ENCODE data around the gene FOXK1. TPM values are rescaled to one million over a fixed set of nuclear protein-coding genes. Genes with fewer than 3 reads are reported as not detected.
A peak's percentile ranks its signal among the peaks of the same experiment; 100 is the strongest.

Gene FOXK1
- total RNA-seq, 1 donor from 2014 or later = 53.6 TPM

GRCh38 chr7:4725850-4726450, 43.9 kb downstream of the FOXK1 start:
- Histone ChIP-seq H3K4me2 (ENCODE audit: low read length) (peak overlapping the region; percentile 98), H4K20me1 (ENCODE audit: insufficient read depth, low read length) (peaks cover 66% of the 10 kb centered on the region), H3K27me3 (ENCODE audit: insufficient read depth, low read length) (no peaks in the 10 kb centered on the region), H3K79me2 (ENCODE audit: insufficient read depth, low read length) (peaks cover 94% of the 10 kb centered on the region), H3K36me3 (ENCODE audit: insufficient read depth, low read length) (peaks cover 3% of the 10 kb centered on the region), H3K9ac (ENCODE audit: low read length) (peak overlapping the region; percentile 93), H2AFZ (ENCODE audit: low read depth, low read length) (peak overlapping the region; percentile 75), H3K27ac (ENCODE audit: low read depth, low read length) (peak overlapping the region; percentile 94), H3K4me1 (ENCODE audit: insufficient read depth, low read length) (peaks cover 22% of the 10 kb centered on the region), H3K4me3 (ENCODE audit: insufficient read depth, low read depth, low read length) (peak overlapping the region; percentile 61), H3K9me3 (ENCODE audit: insufficient read depth, low read depth, low read length) (no peaks in the 10 kb centered on the region)
- peak overlapping the region; percentile 53 for H3K27ac Mint-ChIP-seq (ENCODE audit: unreplicated experiment)
- H3K4me1 Mint-ChIP-seq (ENCODE audit: low read depth, unreplicated experiment) = peaks cover 17% of the 10 kb centered on the region
- DNase-seq (ENCODE audit: low read depth) (no peak), FAIRE-seq (no peak)
- no peaks in the 10 kb centered on the region for H3K9me3 Mint-ChIP-seq (ENCODE audit: unreplicated experiment)
- TF ChIP-seq CTCF (IDR thresholded peaks at IDR 0.05; ENCODE audit: insufficient read depth, low read depth, low read length) = no peak
- TF ChIP-seq EZH2 (IDR thresholded peaks at IDR 0.05; ENCODE audit: insufficient read depth, low read length) = no peak
- no peak overlapping the region for H3K4me3 Mint-ChIP-seq (ENCODE audit: unreplicated experiment)
- peaks cover 22% of the 10 kb centered on the region for H3K36me3 Mint-ChIP-seq (ENCODE audit: low read depth, unreplicated experiment)
- H3K27me3 Mint-ChIP-seq (ENCODE audit: low read depth, unreplicated experiment) = no peaks in the 10 kb centered on the region

GRCh38 chr7:4726566-4726965, 44.5 kb downstream of the FOXK1 start:
- no peaks in the 10 kb centered on the region for H3K27me3 ChIP-seq (ENCODE audit: insufficient read depth, low read length)
- peaks cover 65% of the 10 kb centered on the region for H4K20me1 ChIP-seq (ENCODE audit: insufficient read depth, low read length)
- FAIRE-seq = no peak
- H3K27me3 Mint-ChIP-seq (ENCODE audit: low read depth, unreplicated experiment) = no peaks in the 10 kb centered on the region
- peaks cover 16% of the 10 kb centered on the region for H3K4me1 Mint-ChIP-seq (ENCODE audit: low read depth, unreplicated experiment)
- DNase-seq (ENCODE audit: low read depth) = no peak
- no peak overlapping the region for H3K27ac ChIP-seq (ENCODE audit: low read depth, low read length)
- H3K27ac Mint-ChIP-seq (ENCODE audit: unreplicated experiment) = no peak overlapping the region
- H2AFZ ChIP-seq (ENCODE audit: low read depth, low read length) = no peak overlapping the region
- no peak overlapping the region for H3K4me3 Mint-ChIP-seq (ENCODE audit: unreplicated experiment)
- no peaks in the 10 kb centered on the region for H3K9me3 ChIP-seq (ENCODE audit: insufficient read depth, low read depth, low read length)
- no peaks in the 10 kb centered on the region for H3K9me3 Mint-ChIP-seq (ENCODE audit: unreplicated experiment)
- peaks cover 22% of the 10 kb centered on the region for H3K36me3 Mint-ChIP-seq (ENCODE audit: low read depth, unreplicated experiment)
- TF ChIP-seq CTCF (IDR thresholded peaks at IDR 0.05; ENCODE audit: insufficient read depth, low read depth, low read length) (no peak), EZH2 (IDR thresholded peaks at IDR 0.05; ENCODE audit: insufficient read depth, low read length) (no peak)
- peaks cover 3% of the 10 kb centered on the region for H3K36me3 ChIP-seq (ENCODE audit: insufficient read depth, low read length)
- H3K4me3 ChIP-seq (ENCODE audit: insufficient read depth, low read depth, low read length) = no peak overlapping the region
- no peak overlapping the region for H3K9ac ChIP-seq (ENCODE audit: low read length)
- no peak overlapping the region for H3K4me2 ChIP-seq (ENCODE audit: low read length)
- peaks cover 91% of the 10 kb centered on the region for H3K79me2 ChIP-seq (ENCODE audit: insufficient read depth, low read length)
- H3K4me1 ChIP-seq (ENCODE audit: insufficient read depth, low read length) = peaks cover 22% of the 10 kb centered on the region
